Type B pancreatic cell (in vitro differentiated cells): ENCODE measurements around the gene CWC22. TPM values are rescaled to one million over a fixed set of nuclear protein-coding genes. Genes with fewer than 3 reads are reported as not detected.
"Not testable (repeated sequence)": the region's sequence is repeated elsewhere in the genome, so short reads cannot be mapped to it uniquely, and the experiment has no call there.

Source experiments
- DNase-seq: peaks from one replicate; pipeline ENCODE4 v3.0.0; 2021; ENCODE audit warnings: mixed read lengths; ENCODE audit not compliant: unreplicated experiment; ENCODE audit errors: extremely low spot score
- H3K27ac Mint-ChIP-seq: 2 replicates; pipeline ENCODE4 v1.8.0; 2021; ENCODE audit warnings: mild to moderate bottlenecking, mixed read lengths
- H3K27me3 Mint-ChIP-seq: 2 replicates; pipeline ENCODE4 v1.8.0; 2021; ENCODE audit warnings: mixed read lengths
- H3K36me3 Mint-ChIP-seq: 2 replicates; pipeline ENCODE4 v1.8.0; 2021; ENCODE audit warnings: mixed read lengths
- H3K4me1 Mint-ChIP-seq: one replicate; pipeline ENCODE4 v1.8.0; 2021; ENCODE audit warnings: mixed read lengths; ENCODE audit not compliant: unreplicated experiment
- H3K4me3 Mint-ChIP-seq: 2 replicates; pipeline ENCODE4 v1.8.0; 2021; ENCODE audit warnings: mild to moderate bottlenecking, mixed read lengths
- H3K9me3 Mint-ChIP-seq: 2 replicates; pipeline ENCODE4 v1.8.0; 2021; ENCODE audit warnings: mixed read lengths
- CTCF ChIP-seq: fragments of 200-600 bp; sonication (generic); conservative IDR thresholded peaks from 2 replicates; pipeline ENCODE4 v1.5.0; 2021; ENCODE audit warnings: antibody characterized with exemption, mild to moderate bottlenecking
- total RNA-seq: library from RNA; stranded (reverse); gene quantifications from 2 replicates; pipeline ENCODE4 v1.2.1, GENCODE V29; 2021; ENCODE audit warnings: low replicate concordance

Gene CWC22
- total RNA-seq, 1 donor from 2014 or later = 21.8 TPM

GRCh38 chr2:179981085-179981484 is 26.0 kb downstream of the CWC22 start:
- H3K27me3 Mint-ChIP-seq = no peaks in the 10 kb centered on the region
- no peaks in the 10 kb centered on the region for H3K4me1 Mint-ChIP-seq
- no peak overlapping the region for H3K4me3 Mint-ChIP-seq
- TF ChIP-seq CTCF = no peak
- H3K27ac Mint-ChIP-seq = no peak overlapping the region
- peaks cover 45% of the 10 kb centered on the region for H3K36me3 Mint-ChIP-seq
- H3K9me3 Mint-ChIP-seq = no peaks in the 10 kb centered on the region
- no peak for DNase-seq

GRCh38 chr2:179974761-179975160 is 32.3 kb downstream of the CWC22 start:
- H3K9me3 Mint-ChIP-seq = no peaks in the 10 kb centered on the region
- peaks cover 40% of the 10 kb centered on the region for H3K36me3 Mint-ChIP-seq

GRCh38 chr2:179966778-179967394 is 40.2 kb downstream of the CWC22 start:
- no peak for TF ChIP-seq CTCF
- Mint-ChIP-seq H3K4me1 (no peaks in the 10 kb centered on the region), H3K27ac (no peak overlapping the region), H3K27me3 (no peaks in the 10 kb centered on the region), H3K9me3 (no peaks in the 10 kb centered on the region), H3K36me3 (peaks cover 26% of the 10 kb centered on the region), H3K4me3 (no peak overlapping the region)
- DNase-seq = no peak

More at GRCh38 chr2:179974761-179975160, 32.3 kb downstream of the CWC22 start:
- TF ChIP-seq CTCF = no peak
- no peaks in the 10 kb centered on the region for H3K4me1 Mint-ChIP-seq
- no peak overlapping the region for H3K4me3 Mint-ChIP-seq
- no peak for DNase-seq
- no peaks in the 10 kb centered on the region for H3K27me3 Mint-ChIP-seq
- H3K27ac Mint-ChIP-seq = peak overlapping the region; percentile 40

- TF ChIP-seq CTCF = no peak
Observed at GRCh38 chr2:179965291-179966258, 41.5 kb downstream of the CWC22 start.

GRCh38 chr2:179963626-179964025 is 43.5 kb downstream of the CWC22 start:
- Mint-ChIP-seq H3K27ac (no peak overlapping the region), H3K36me3 (peaks cover 17% of the 10 kb centered on the region), H3K27me3 (no peaks in the 10 kb centered on the region), H3K4me1 (no peaks in the 10 kb centered on the region), H3K9me3 (no peaks in the 10 kb centered on the region), H3K4me3 (no peak overlapping the region)
- TF ChIP-seq CTCF = no peak
- DNase-seq = no peak

More at GRCh38 chr2:179965291-179966258, 41.5 kb downstream of the CWC22 start:
- DNase-seq = no peak
- Mint-ChIP-seq H3K27ac (no peak overlapping the region), H3K27me3 (no peaks in the 10 kb centered on the region), H3K4me3 (no peak overlapping the region), H3K36me3 (peaks cover 26% of the 10 kb centered on the region), H3K9me3 (no peaks in the 10 kb centered on the region), H3K4me1 (no peaks in the 10 kb centered on the region)

- H3K4me1 Mint-ChIP-seq, H3K9me3 Mint-ChIP-seq, DNase-seq, H3K27me3 Mint-ChIP-seq, H3K4me3 Mint-ChIP-seq, H3K27ac Mint-ChIP-seq: not testable (repeated sequence)
- H3K36me3 Mint-ChIP-seq = peaks cover 12% of the 10 kb centered on the region
Observed at GRCh38 chr2:179958251-179958650, 48.8 kb downstream of the CWC22 start.
